Heart left ventricle (tissue), 16 donors: ENCODE measurements around the gene NTM. TPM values are rescaled to one million over a fixed set of nuclear protein-coding genes. Genes with fewer than 3 reads are reported as not detected.

ENCODE experiments used
- ATAC-seq, 4 donors: fragments of 200-7000 bp; cut with Tn5 transposase; one replicate each; pipeline ENCODE4 v1.9.1; 2020 to 2022; ENCODE audit warnings: moderate library complexity in 4 of 4, mild to moderate bottlenecking in 3 of 4, moderate number of reproducible peaks in 1 of 4
- DNase-seq, 5 donors: peaks; one replicate each; pipeline ENCODE4 v3.0.0-alpha.2; 2020
- H3K27ac ChIP-seq, 12 donors: fragments of 200-600 bp; sonication (generic) in 4 of 12; one replicate each; pipeline versions ENCODE4 v1.5.0 to v1.8.0; 2016 to 2022; ENCODE audit warnings: mild to moderate bottlenecking in 2 of 12
- H3K27me3 ChIP-seq, 9 donors: fragments of 200-600 bp; sonication (generic) in 2 of 9; one replicate each; pipeline versions ENCODE4 v1.5.1 to v1.8.0; 2016 to 2022; ENCODE audit warnings: mild to moderate bottlenecking in 3 of 9
- H3K36me3 ChIP-seq, 9 donors: fragments of 200-600 bp; sonication (generic) in 2 of 9; one replicate each; pipeline versions ENCODE4 v1.5.0 to v1.8.0; 2018 to 2022; ENCODE audit warnings: mild to moderate bottlenecking in 2 of 9
- H3K4me1 ChIP-seq, 12 donors: fragments of 200-600 bp; sonication (generic) in 4 of 12; one replicate each; pipeline versions ENCODE4 v1.5.0 to v1.8.0; 2016 to 2022; ENCODE audit warnings: mild to moderate bottlenecking in 3 of 12
- H3K4me3 ChIP-seq, 12 donors: fragments of 200-600 bp; sonication (generic) in 4 of 12; one replicate each; pipeline versions ENCODE4 v1.5.0 to v1.8.0; 2017 to 2022; ENCODE audit warnings: mild to moderate bottlenecking in 9 of 12, moderate library complexity in 4 of 12
- H3K9me3 ChIP-seq, 12 donors: fragments of 200-600 bp; sonication (generic) in 4 of 12; one replicate each; pipeline versions ENCODE4 v1.5.0 to v1.8.0; 2016 to 2022; ENCODE audit warnings: mild to moderate bottlenecking in 1 of 12
- POLR2A ChIP-seq, 2 donors: fragments of 450-650 bp; IDR thresholded peaks; one replicate each; pipeline ENCODE4 v1.6.1; 2017; ENCODE audit warnings: antibody characterized with exemption in 2 of 2, mild to moderate bottlenecking in 2 of 2, moderate library complexity in 2 of 2
- WGBS, 4 donors: extraction: QIAGEN DNeasy Blood & Tissue Kit in 2 of 4; methylation state at CpG; one replicate each; pipeline versions ENCODE4 v1.1.5 to v1.1.7; 2013 to 2018; 5-methylcytosine and 5-hydroxymethylcytosine counted together
- intact Hi-C, 10 donors: fragments of 100-400 bp; cut with DNase I; formaldehyde crosslinking; loops; one replicate each; pipeline versions ENCODE4 v1.11.1 to v1.14.2; 2022
- polyA plus RNA-seq, 2 donors: library from polyadenylated mRNA; stranded (reverse); fragments of 200-250 nt; gene quantifications; one replicate each; pipeline ENCODE4 v1.2.3, GENCODE V29; 2013
- total RNA-seq, 9 donors: library from RNA; depleted of rRNA in 2 of 9; stranded (reverse); fragments of >200 nt in 2 of 9; fragmentation: NEBNext Ultra II Directional in 3 of 9; extraction: Animal tissue kit (Norgen Biotek cat#: 25700) in 3 of 9; gene quantifications; one replicate each; pipeline versions ENCODE4 v1.1.0 to v1.2.4, GENCODE V29; 2016 to 2023
- TF ChIP-seq, protein P1 (sequence below), 12 donors: fragments of 200-600 bp; sonication (generic) in 4 of 12; IDR thresholded peaks; one replicate each; pipeline versions ENCODE4 v1.5.0 to v1.8.0; 2018 to 2022; ENCODE audit warnings: antibody characterized with exemption in 12 of 12, mild to moderate bottlenecking in 5 of 12
- donor health status: ischemic (EF 13 %, LVEDD 7.1; RV severe dilation, severe dysfunction).
- donor health status: healthy with polysubstance abuse.
- donor health status: DM: no; HTN: yes; CAD: no.
- donor health status: DM: no; HTN: no; CAD: no.
- donor health status: ischemic (EF 25% LVEDD 6.9; RV normal size, moderate dysfunction).
- donor health status: ischemic (EF 25% LVEDD 5.7; RV mildly dilated, moderate dysfunction).
- donor health status: healthy.
- donor health status: DM: yes; HTN: yes; CAD: no.
- donor health status: ischemic (EF 35%, LVEDD 5.7; RV mildly dilated, moderate dysfunction).
- donor health status: nonischemic (EF 11% LVEDD 7.7; RV severe dilation, severe dysfunction).
- donor health status: DM: yes; HTN: yes; CAD: no.
- donor health status: PGD.
- donor health status: ischemic (EF 29% LVEDD 5.4; RV normal size, mild dysfunction).
- donor health status: nonischemic (EF 23%, LVEDD 6.1; RV moderate dilation, normal function).

NTM gene
- total and polyA plus RNA-seq, 11 donors, result 0.40 to 7.7 (median 1.5) TPM

DNA sequence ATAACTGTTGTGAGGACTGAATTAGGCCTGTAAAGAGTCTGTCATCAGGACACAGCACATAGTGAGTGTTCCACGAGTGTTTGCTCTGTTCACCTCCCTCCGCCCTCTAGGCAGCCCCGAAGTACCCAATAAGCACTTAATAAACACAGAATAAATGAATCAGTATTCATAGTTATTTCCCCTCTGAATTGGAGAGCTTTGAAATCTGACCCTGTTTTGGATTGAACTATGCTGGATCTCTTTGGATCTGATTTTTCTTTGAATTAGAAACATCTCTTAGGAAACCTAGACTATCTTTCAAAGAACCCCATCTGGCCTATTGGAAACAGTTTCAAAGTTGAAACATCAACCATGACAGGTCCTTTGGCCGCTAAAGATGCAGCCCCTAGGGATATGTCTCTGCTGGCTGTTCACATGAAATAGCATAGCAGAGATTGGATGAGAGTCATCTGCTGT, 615.5 kb downstream of the NTM start:
- Histone ChIP-seq H3K4me1 (no peaks in the 10 kb centered on the region), H3K9me3 (peaks cover 0 to 8% (median 0%) of the 10 kb centered on the region in 12 donors), H3K27ac (no peak overlapping the region), H3K27me3 (no peaks in the 10 kb centered on the region), H3K4me3 (no peak overlapping the region), H3K36me3 (no peaks in the 10 kb centered on the region)
- peak in 2 of 4 donors; percentile 26 to 69 for ATAC-seq
- WGBS, 4 donors, result 53 to 61% (median 54%) methylated on average over 4 of the region's 4 CpGs
- DNase-seq, result peak in 1 of 5 donors; percentile 24
- intact Hi-C loops, result loop anchor here in 1 of 10 donors (10.0 kb wide), 1 partner anchor 61 kb away; no protein-coding TSS in a partner anchor
- TF ChIP-seq, protein P1, sequence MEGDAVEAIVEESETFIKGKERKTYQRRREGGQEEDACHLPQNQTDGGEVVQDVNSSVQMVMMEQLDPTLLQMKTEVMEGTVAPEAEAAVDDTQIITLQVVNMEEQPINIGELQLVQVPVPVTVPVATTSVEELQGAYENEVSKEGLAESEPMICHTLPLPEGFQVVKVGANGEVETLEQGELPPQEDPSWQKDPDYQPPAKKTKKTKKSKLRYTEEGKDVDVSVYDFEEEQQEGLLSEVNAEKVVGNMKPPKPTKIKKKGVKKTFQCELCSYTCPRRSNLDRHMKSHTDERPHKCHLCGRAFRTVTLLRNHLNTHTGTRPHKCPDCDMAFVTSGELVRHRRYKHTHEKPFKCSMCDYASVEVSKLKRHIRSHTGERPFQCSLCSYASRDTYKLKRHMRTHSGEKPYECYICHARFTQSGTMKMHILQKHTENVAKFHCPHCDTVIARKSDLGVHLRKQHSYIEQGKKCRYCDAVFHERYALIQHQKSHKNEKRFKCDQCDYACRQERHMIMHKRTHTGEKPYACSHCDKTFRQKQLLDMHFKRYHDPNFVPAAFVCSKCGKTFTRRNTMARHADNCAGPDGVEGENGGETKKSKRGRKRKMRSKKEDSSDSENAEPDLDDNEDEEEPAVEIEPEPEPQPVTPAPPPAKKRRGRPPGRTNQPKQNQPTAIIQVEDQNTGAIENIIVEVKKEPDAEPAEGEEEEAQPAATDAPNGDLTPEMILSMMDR (IDR thresholded peaks at IDR 0.05), result no peak
- no peak for TF ChIP-seq POLR2A (IDR thresholded peaks at IDR 0.05)

DNA sequence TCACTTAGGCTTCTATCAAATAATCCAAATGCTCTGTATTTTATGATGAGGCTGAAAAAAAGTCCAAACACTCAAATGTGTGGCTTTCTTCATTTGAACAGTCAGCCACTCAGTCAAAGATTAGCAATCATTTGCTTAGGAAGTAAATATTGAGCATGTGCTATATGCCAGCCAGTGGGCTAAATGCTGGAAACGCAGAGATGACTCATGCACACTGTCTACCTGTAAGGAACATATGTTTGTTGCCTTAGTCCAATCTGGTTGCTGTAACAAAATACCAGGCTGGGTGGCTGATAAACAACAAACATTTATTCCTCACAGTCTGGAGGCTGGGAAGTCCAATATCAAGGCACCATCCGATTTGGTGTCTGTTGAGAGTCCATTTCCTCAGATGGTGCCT, 617.3 kb downstream of the NTM start:
- Histone ChIP-seq H3K9me3 (peaks cover 0 to 8% (median 0%) of the 10 kb centered on the region in 12 donors), H3K36me3 (no peaks in the 10 kb centered on the region), H3K27me3 (no peaks in the 10 kb centered on the region), H3K27ac (no peak overlapping the region), H3K4me1 (no peaks in the 10 kb centered on the region), H3K4me3 (no peak overlapping the region)
- DNase-seq, result no peak
- ATAC-seq, result no peak
- intact Hi-C loops, result loop anchor here in 1 of 10 donors (10.0 kb wide), 1 partner anchor 63 kb away; no protein-coding TSS in a partner anchor
- 80 to 89% (median 85%) methylated on average over 2 of the region's 2 CpGs for WGBS, 4 donors
- TF ChIP-seq, protein P1 (IDR thresholded peaks at IDR 0.05), result no peak
- no peak for TF ChIP-seq POLR2A (IDR thresholded peaks at IDR 0.05)

DNA sequence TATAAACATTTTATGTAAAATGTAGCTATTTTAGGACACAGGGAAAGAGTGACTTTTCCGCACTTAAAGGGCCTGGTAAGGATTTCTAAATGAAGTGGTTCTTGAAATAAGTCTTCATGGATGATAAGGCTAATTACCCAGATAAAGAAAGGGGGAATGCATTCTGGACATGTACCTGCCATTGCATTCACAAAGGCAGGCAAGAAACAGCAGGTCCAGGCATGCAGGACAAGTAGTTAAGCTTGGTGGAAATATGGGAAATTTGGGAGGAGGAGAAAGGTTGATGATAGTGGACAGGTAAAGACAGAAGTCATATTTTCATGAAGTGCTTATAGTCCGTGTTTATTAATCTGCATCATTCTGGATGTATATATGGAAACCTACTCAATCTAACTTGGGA, 621.2 kb downstream of the NTM start:
- Histone ChIP-seq H3K4me1 (no peaks in the 10 kb centered on the region), H3K9me3 (peaks cover 0 to 20% (median 0%) of the 10 kb centered on the region in 12 donors), H3K27me3 (no peaks in the 10 kb centered on the region), H3K27ac (no peak overlapping the region), H3K4me3 (no peak overlapping the region), H3K36me3 (no peaks in the 10 kb centered on the region)
- WGBS, 4 donors, result 71 to 77% (median 76%) methylated on average over 2 of the region's 2 CpGs
- ATAC-seq, result no peak
- no peak for TF ChIP-seq POLR2A (IDR thresholded peaks at IDR 0.05)
- TF ChIP-seq, protein P1 (IDR thresholded peaks at IDR 0.05), result no peak
- intact Hi-C loops, result no loop called here
- no peak for DNase-seq

DNA sequence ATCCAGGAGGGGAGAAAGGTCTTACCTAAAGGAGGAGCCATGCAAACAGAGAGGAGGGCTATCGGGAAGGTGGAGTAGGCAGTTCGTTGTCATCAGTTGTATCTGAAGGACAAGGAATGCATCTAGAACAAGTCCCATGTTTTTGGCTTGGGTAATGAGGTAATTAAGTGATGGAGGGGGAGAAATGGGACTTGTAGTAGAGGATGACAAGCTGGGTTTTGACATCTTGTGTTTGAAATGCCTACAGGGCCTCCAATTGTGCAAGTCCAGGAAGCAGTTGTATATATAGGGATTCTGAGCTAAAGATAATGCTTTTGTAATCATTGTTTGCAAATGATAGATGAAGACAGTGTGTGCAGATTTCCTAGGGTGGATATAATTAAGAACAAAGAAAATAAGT, 622.8 kb downstream of the NTM start:
- Histone ChIP-seq H3K27ac (no peak overlapping the region), H3K36me3 (no peaks in the 10 kb centered on the region), H3K27me3 (no peaks in the 10 kb centered on the region), H3K4me3 (no peak overlapping the region), H3K4me1 (no peaks in the 10 kb centered on the region), H3K9me3 (peaks cover 0 to 21% (median 0%) of the 10 kb centered on the region in 12 donors)
- whole genome bisulfite sequencing, 4 donors, result 72 to 82% (median 78%) methylated on average over 2 of the region's 2 CpGs
- DNase-seq (no peak), ATAC-seq (no peak)
- no peak for TF ChIP-seq POLR2A (IDR thresholded peaks at IDR 0.05)
- TF ChIP-seq, protein P1 (IDR thresholded peaks at IDR 0.05), result no peak
- intact Hi-C loops, result no loop called here
